GM23338 (cell line): Measurements from ENCODE around the gene RASGRP3.

Experiments
- CTCF ChIP-seq, 2 experiments: fragments of 200-600 bp in 1 of 2; sonication (generic) in 1 of 2; conservative IDR thresholded peaks; 2 replicates each; pipeline versions ENCODE4 v1.5.1 to v1.6.1; 2016 to 2017; ENCODE audit warnings: antibody characterized with exemption in 2 of 2, low read depth in 2 of 2, mild to moderate bottlenecking in 2 of 2, moderate library complexity in 1 of 2
- EZH2 ChIP-seq: fragments of 200-600 bp; sonication (generic); IDR thresholded peaks from one replicate; pipeline ENCODE4 v1.8.0; 2017; ENCODE audit warnings: antibody characterized with exemption, mild to moderate bottlenecking, low read depth; ENCODE audit not compliant: unreplicated experiment
- JUNB ChIP-seq: IDR thresholded peaks from one replicate; pipeline ENCODE4 v1.6.1; 2016; ENCODE audit warnings: antibody characterized with exemption; ENCODE audit not compliant: unreplicated experiment
- NANOG ChIP-seq: IDR thresholded peaks from 2 replicates; pipeline ENCODE4 v1.6.1; 2016; ENCODE audit warnings: antibody characterized with exemption, borderline replicate concordance
- POLR2AphosphoS5 ChIP-seq: IDR thresholded peaks from 2 replicates; pipeline ENCODE4 v1.6.1; 2016; ENCODE audit warnings: antibody characterized with exemption, low read depth

GRCh38 chr2:33577084-33577483 is 100.6 kb downstream of the RASGRP3 start:
- TF ChIP-seq POLR2AphosphoS5 (no peak), CTCF (conservative IDR thresholded peaks at IDR 0.05; ENCODE audit: low read depth in 2 of 2) (no peak), EZH2 (no peak), NANOG (no peak), JUNB (no peak)
